HEK293T (cell line): ENCODE data around the gene SNRPB.

Experiments
- CTCF ChIA-PET: fragments of 350-600 bp; formaldehyde crosslinking; extraction: SDS; loops from one replicate; lab custom pipeline; 2021; ENCODE audit warnings: antibody characterized with exemption, inconsistent platforms; lab: Yijun Ruan, JAX
- POLR2A ChIA-PET: fragments of 350-600 bp; formaldehyde crosslinking; extraction: SDS; loops from one replicate; lab custom pipeline; 2020; ENCODE audit warnings: antibody characterized with exemption, inconsistent platforms; lab: Yijun Ruan, JAX
- DNase-seq: peaks from one replicate; pipeline ENCODE4 v3.0.0; 2012; ENCODE audit warnings: mixed read lengths; ENCODE audit errors: extremely low spot score
- ARNT ChIP-seq: fragments of 450-650 bp; IDR thresholded peaks from 2 replicates; pipeline ENCODE4 v1.6.1; 2017; ENCODE audit warnings: mild to moderate bottlenecking
- BHLHE40 ChIP-seq: fragments of 450-650 bp; IDR thresholded peaks from 2 replicates; pipeline ENCODE4 v1.6.1; 2016; ENCODE audit warnings: mild to moderate bottlenecking, moderate library complexity, borderline replicate concordance
- CTBP1 ChIP-seq: fragments of 450-650 bp; IDR thresholded peaks from 2 replicates; pipeline ENCODE4 v1.6.1; 2016; ENCODE audit warnings: borderline replicate concordance
- ELF4 ChIP-seq: fragments of 450-650 bp; IDR thresholded peaks from 2 replicates; pipeline ENCODE4 v1.6.1; 2017; ENCODE audit warnings: antibody characterized with exemption
- FOXA1 ChIP-seq: fragments of 450-650 bp; IDR thresholded peaks from 2 replicates; pipeline ENCODE4 v1.6.1; 2016; ENCODE audit warnings: mild to moderate bottlenecking
- FOXK2 ChIP-seq: fragments of 450-650 bp; IDR thresholded peaks from 2 replicates; pipeline ENCODE4 v1.6.1; 2016; ENCODE audit warnings: mild to moderate bottlenecking
- FOXM1 ChIP-seq: fragments of 450-650 bp; IDR thresholded peaks from 2 replicates; pipeline ENCODE4 v1.6.1; 2017; ENCODE audit warnings: mild to moderate bottlenecking, borderline replicate concordance
- HDGF ChIP-seq: fragments of 450-650 bp; IDR thresholded peaks from 2 replicates; pipeline ENCODE4 v1.6.1; 2017; ENCODE audit warnings: antibody characterized with exemption, borderline replicate concordance
- L3MBTL2 ChIP-seq: fragments of 450-650 bp; conservative IDR thresholded peaks from 2 replicates; pipeline ENCODE4 v1.6.1; 2016; ENCODE audit warnings: mild to moderate bottlenecking
- LEF1 ChIP-seq: fragments of 450-650 bp; IDR thresholded peaks from 2 replicates; pipeline ENCODE4 v1.6.1; 2017; ENCODE audit warnings: mild to moderate bottlenecking, borderline replicate concordance
- NFRKB ChIP-seq: fragments of 450-650 bp; IDR thresholded peaks from 2 replicates; pipeline ENCODE4 v1.6.1; 2016; ENCODE audit warnings: mild to moderate bottlenecking, moderate library complexity
- SP1 ChIP-seq: fragments of 450-650 bp; IDR thresholded peaks from 2 replicates; pipeline ENCODE4 v1.6.1; 2017
- SUZ12 ChIP-seq: fragments of 450-650 bp; IDR thresholded peaks from 2 replicates; pipeline ENCODE4 v1.6.1; 2016; ENCODE audit warnings: mild to moderate bottlenecking
- TARDBP ChIP-seq: fragments of 450-650 bp; IDR thresholded peaks from 2 replicates; pipeline ENCODE4 v1.6.1; 2016
- ZNF384 ChIP-seq: fragments of 450-650 bp; IDR thresholded peaks from 2 replicates; pipeline ENCODE4 v1.6.1; 2016
- TF ChIP-seq, protein P1 (sequence below): fragments of 450-650 bp; IDR thresholded peaks from 2 replicates; pipeline ENCODE4 v1.6.1; 2016

SNRPB gene

DNA sequence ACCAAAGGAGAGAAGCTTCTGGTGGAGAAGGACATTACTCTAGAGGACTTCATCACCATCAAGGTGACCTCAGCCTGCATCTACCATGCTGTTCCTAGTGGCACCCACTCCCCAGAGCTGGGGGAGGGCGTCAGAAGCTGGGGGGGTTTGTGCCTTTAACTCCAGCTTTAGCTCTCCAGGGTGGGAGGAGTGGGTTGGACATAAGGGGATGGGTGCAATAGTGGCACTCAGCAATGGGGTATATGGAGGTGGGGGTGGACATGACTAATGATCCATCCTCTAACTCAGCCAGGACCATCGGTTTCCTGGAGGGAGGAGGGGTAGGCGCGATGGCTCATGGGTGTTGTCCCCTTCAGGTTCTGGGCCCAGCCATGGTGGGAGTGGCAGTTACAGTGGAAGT, 40.1 kb downstream of the SNRPB start:
- ChIA-PET CTCF (no interaction called here), POLR2A (no interaction called here)
- TF ChIP-seq SUZ12 (no peak), NFRKB (no peak), SP1 (no peak), CTBP1 (no peak), HDGF (no peak), FOXA1 (no peak), BHLHE40 (no peak)
- TF ChIP-seq, protein P1, sequence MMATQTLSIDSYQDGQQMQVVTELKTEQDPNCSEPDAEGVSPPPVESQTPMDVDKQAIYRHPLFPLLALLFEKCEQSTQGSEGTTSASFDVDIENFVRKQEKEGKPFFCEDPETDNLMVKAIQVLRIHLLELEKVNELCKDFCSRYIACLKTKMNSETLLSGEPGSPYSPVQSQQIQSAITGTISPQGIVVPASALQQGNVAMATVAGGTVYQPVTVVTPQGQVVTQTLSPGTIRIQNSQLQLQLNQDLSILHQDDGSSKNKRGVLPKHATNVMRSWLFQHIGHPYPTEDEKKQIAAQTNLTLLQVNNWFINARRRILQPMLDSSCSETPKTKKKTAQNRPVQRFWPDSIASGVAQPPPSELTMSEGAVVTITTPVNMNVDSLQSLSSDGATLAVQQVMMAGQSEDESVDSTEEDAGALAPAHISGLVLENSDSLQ = no peak
- no peak for DNase-seq

DNA sequence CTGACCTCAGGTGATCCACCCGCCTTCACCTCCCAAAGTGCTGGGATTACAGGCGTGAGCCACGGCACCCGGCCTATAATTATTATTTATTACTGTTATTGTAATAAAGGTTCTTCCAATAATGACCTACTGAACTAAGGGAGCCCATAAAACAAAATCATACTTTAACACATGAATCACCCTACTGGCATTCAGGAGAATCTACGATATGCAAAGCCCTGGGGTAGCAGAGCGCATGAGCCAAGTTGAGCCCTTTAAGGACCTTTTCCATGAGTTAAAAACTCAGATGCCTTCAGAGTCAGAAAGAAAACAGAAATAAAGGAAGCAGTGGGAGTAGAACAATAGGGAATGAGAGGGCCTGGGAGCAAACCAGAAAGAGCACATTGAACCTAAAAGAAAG, 41.5 kb downstream of the SNRPB start:
- no peak for TF ChIP-seq ARNT
- TF ChIP-seq CTBP1 = no peak
- no peak for TF ChIP-seq FOXM1
- TF ChIP-seq SUZ12 = no peak
- TF ChIP-seq BHLHE40 = no peak
- ChIA-PET CTCF (no interaction called here), POLR2A (no interaction called here)
- no peak for DNase-seq

- ChIA-PET POLR2A (no interaction called here), CTCF (interaction anchor here (0.6 kb wide), 1 partner anchor 253 kb away, joined by 4 read pairs; no protein-coding TSS in a partner anchor)
- no peak for DNase-seq
- TF ChIP-seq, protein P1 = no peak
- TF ChIP-seq BHLHE40 (no peak), LEF1 (no peak), ZNF384 (no peak), ARNT (no peak), CTBP1 (no peak), FOXA1 (no peak), FOXM1 (no peak), ELF4 (no peak), NFRKB (no peak), SUZ12 (no peak), FOXK2 (no peak)
Measured at GRCh38 chr20:2421247-2421646, 49.3 kb downstream of the SNRPB start.

- TF ChIP-seq HDGF (no peak), TARDBP (no peak), ELF4 (no peak), FOXM1 (no peak), SUZ12 (no peak), FOXK2 (no peak), ZNF384 (no peak), CTBP1 (no peak), SP1 (no peak), FOXA1 (no peak), BHLHE40 (no peak), ARNT (no peak), NFRKB (no peak), L3MBTL2 (no peak), LEF1 (no peak)
- TF ChIP-seq, protein P1 = no peak
- no peak for DNase-seq
- ChIA-PET POLR2A (no interaction called here), CTCF (no interaction called here)
Measured at GRCh38 chr20:2420510-2420909, 50.1 kb downstream of the SNRPB start.

DNA sequence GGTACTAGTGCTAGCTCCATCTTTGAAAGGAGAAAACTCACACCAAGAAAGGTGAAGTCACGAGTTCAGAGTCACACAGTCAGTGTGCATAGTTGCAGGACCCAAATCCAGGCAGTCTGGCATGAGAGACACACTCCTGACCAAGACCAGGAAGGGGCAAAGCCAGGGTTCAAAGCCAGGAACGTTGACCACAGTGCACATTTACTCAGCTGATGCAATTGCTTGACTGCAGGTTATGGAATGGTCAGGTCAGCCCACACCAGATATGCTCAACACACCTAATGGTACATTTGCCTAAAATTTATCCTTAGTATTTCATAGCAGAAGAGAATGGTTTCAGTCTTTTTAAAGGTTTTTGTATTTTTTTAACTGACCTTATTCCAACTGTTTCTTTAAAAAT, 52.2 kb downstream of the SNRPB start:
- DNase-seq = no peak
- CTCF ChIA-PET = no interaction called here
- no peak for TF ChIP-seq TARDBP
- no peak for TF ChIP-seq L3MBTL2
- TF ChIP-seq LEF1 = no peak
- TF ChIP-seq FOXM1 = no peak
- no peak for TF ChIP-seq HDGF
- TF ChIP-seq FOXA1 = no peak
- no peak for TF ChIP-seq ELF4
- POLR2A ChIA-PET = no interaction called here

DNA sequence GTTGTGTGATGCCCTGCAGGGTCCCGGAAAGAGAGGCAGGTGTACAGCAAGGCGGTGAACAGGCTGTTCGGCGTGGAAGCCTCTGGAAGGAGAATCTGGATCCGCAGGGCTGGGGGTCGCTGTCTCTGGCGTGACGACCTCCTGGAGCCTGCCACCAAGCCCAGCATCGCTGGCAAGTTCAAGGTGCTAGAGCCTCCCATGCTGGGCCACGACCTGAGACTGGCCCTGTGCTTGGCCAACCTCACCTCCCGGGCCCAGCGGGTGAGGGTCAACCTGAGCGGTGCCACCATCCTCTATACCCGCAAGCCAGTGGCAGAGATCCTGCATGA, 53.4 kb downstream of the SNRPB start:
- DNase-seq = no peak
- ChIA-PET CTCF (interaction anchor here (0.7 kb wide), 1 partner anchor 63 kb away, joined by 3 read pairs; no protein-coding TSS in a partner anchor), POLR2A (no interaction called here)
- no peak for TF ChIP-seq HDGF
- TF ChIP-seq CTBP1 = no peak
- TF ChIP-seq LEF1 = no peak
- TF ChIP-seq ARNT = no peak
- no peak for TF ChIP-seq FOXM1
- no peak for TF ChIP-seq L3MBTL2
- TF ChIP-seq BHLHE40 = no peak
- no peak for TF ChIP-seq ZNF384
- TF ChIP-seq SP1 = no peak
